Spleen (tissue), 11 donors: ENCODE measurements around the gene C19orf53. TPM values are rescaled to one million over a fixed set of nuclear protein-coding genes. Genes with fewer than 3 reads are reported as not detected.
A peak's percentile ranks its signal among the peaks of the same experiment; 100 is the strongest.

ENCODE experiments used
- DNase-seq: peaks from one replicate; pipeline ENCODE4 v3.0.0-alpha.2; 2020
- H3K27ac ChIP-seq, 8 donors: fragments of 200-600 bp; sonication (generic) in 7 of 8; 1 replicate in 4 of 8; 2 replicates in 4 of 8; pipeline versions ENCODE4 v1.5.0 to v1.8.0; 2016 to 2021; ENCODE audit warnings: inconsistent platforms in 4 of 8, mild to moderate bottlenecking in 4 of 8, moderate library complexity in 1 of 8
- H3K27me3 ChIP-seq, 7 donors: fragments of 200-600 bp; sonication (generic) in 6 of 7; replicated peaks in 1 of 7; 1 replicate in 4 of 7; 2 replicates in 3 of 7; pipeline versions ENCODE4 v1.5.0 to v1.8.0; 2016 to 2021; ENCODE audit warnings: inconsistent platforms in 3 of 7, mild to moderate bottlenecking in 1 of 7
- H3K36me3 ChIP-seq, 6 donors: fragments of 200-600 bp; sonication (generic) in 5 of 6; 1 replicate in 4 of 6; 2 replicates in 2 of 6; pipeline versions ENCODE4 v1.5.0 to v1.8.0; 2016 to 2021; ENCODE audit warnings: inconsistent platforms in 2 of 6
- H3K4me1 ChIP-seq, 6 donors: fragments of 200-600 bp; sonication (generic) in 5 of 6; 1 replicate in 3 of 6; 2 replicates in 3 of 6; pipeline versions ENCODE4 v1.5.0 to v1.8.0; 2016 to 2021; ENCODE audit warnings: inconsistent platforms in 3 of 6
- H3K4me3 ChIP-seq, 8 donors: fragments of 200-600 bp; sonication (generic) in 7 of 8; 1 replicate in 4 of 8; 2 replicates in 4 of 8; pipeline versions ENCODE4 v1.5.0 to v1.8.0; 2016 to 2021; ENCODE audit warnings: inconsistent platforms in 4 of 8, mild to moderate bottlenecking in 4 of 8, moderate library complexity in 2 of 8
- H3K9me3 ChIP-seq, 8 donors: fragments of 200-600 bp; sonication (generic) in 7 of 8; 1 replicate in 4 of 8; 2 replicates in 4 of 8; pipeline versions ENCODE4 v1.5.0 to v1.8.0; 2016 to 2021; ENCODE audit warnings: inconsistent platforms in 4 of 8
- POLR2A ChIP-seq, 3 donors: fragments of 450-650 bp; IDR thresholded peaks; one replicate each; pipeline ENCODE4 v1.5.1; 2017; ENCODE audit warnings: antibody characterized with exemption in 3 of 3, mild to moderate bottlenecking in 1 of 3
- POLR2AphosphoS5 ChIP-seq, 3 donors: sonication (generic); formaldehyde crosslinking; IDR thresholded peaks; one replicate each; pipeline ENCODE4 v1.5.1; 2017; ENCODE audit warnings: antibody characterized with exemption in 3 of 3
- WGBS, 5 donors: extraction: QIAGEN DNeasy Blood & Tissue Kit in 3 of 5; methylation state at CpG; one replicate each; pipeline versions ENCODE4 v1.1.5 to v1.1.7; 2013 to 2018; 5-methylcytosine and 5-hydroxymethylcytosine counted together
- intact Hi-C: fragments of 100-400 bp; cut with DNase I; formaldehyde crosslinking; loops from one replicate; pipeline ENCODE4 v1.15.0; 2023; ENCODE audit warnings: low total_unique reads
- polyA plus RNA-seq, 3 donors: library from polyadenylated mRNA; stranded (reverse); fragments of 200-250 nt; gene quantifications; one replicate each; pipeline ENCODE4 v1.2.1, GENCODE V29; 2013
- total RNA-seq, 7 donors: library from RNA; depleted of rRNA in 3 of 7; stranded (reverse); fragments of >200 nt in 3 of 7; fragmentation: NEBNext Ultra II Directional in 4 of 7; extraction: Animal tissue kit (Norgen Biotek cat#: 25700) in 4 of 7; gene quantifications; one replicate each; pipeline versions ENCODE4 v1.1.0 to v1.2.1, GENCODE V29; 2016 to 2021
- TF ChIP-seq, protein P1 (sequence below), 11 experiments: fragments of 200-600 bp in 7 of 11; fragments of 450-650 bp in 4 of 11; sonication (generic) in 4 of 11; IDR thresholded peaks in 8 of 11; conservative IDR thresholded peaks in 3 of 11; 1 replicate in 7 of 11; 2 replicates in 4 of 11; pipeline versions ENCODE4 v1.4.0 to v1.8.0; 2016 to 2021; ENCODE audit warnings: antibody characterized with exemption in 11 of 11, inconsistent platforms in 4 of 11, mild to moderate bottlenecking in 1 of 11
- donor health status: healthy with polysubstance abuse.
- donor health status: DM: no; HTN: no; CAD: no; lungs with moderate emphysema.
- donor health status: DM: no; HTN: no; CAD: no.
- donor health status: Bipolar disorder and iron deficiency.
- donor health status: healthy.
- donor health status: DM: no; HTN: no; CAD: no.
- donor health status: DM: yes; HTN: yes; CAD: no.

Gene C19orf53
- total and polyA plus RNA-seq, 10 donors, result 39.6 to 190 (median 107) TPM

GRCh38 chr19:13804830-13805683, 30.8 kb downstream of the C19orf53 start:
- DNase-seq, result peak; percentile 79
- peaks cover 0 to 84% (median 20%) of the 10 kb centered on the region in 6 donors for H3K36me3 ChIP-seq

DNA sequence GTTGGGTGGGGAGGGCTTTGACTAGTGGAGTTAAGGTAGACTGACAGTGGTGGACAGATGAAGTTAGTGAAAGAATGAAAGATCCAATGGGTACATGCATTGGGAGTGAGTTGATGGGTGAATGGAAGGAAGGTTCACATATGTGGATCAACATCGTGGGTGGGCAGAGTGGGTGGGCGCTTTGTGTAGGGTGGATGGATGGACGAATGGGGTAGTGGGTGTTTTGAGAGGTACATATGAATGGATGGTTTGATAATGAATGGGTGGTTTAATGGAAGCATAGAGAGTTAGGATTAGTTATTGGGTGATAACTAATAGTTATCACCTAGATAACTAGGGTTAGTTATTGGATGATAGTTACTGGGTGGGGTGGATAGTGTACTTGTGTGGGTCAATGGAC, 32.5 kb downstream of the C19orf53 start:
- no peak overlapping the region for H3K27ac ChIP-seq
- peaks cover 0 to 87% (median 24%) of the 10 kb centered on the region in 6 donors for H3K36me3 ChIP-seq
- TF ChIP-seq POLR2A (IDR thresholded peaks at IDR 0.05) (no peak), POLR2AphosphoS5 (IDR thresholded peaks at IDR 0.05) (no peak)
- TF ChIP-seq, protein P1, sequence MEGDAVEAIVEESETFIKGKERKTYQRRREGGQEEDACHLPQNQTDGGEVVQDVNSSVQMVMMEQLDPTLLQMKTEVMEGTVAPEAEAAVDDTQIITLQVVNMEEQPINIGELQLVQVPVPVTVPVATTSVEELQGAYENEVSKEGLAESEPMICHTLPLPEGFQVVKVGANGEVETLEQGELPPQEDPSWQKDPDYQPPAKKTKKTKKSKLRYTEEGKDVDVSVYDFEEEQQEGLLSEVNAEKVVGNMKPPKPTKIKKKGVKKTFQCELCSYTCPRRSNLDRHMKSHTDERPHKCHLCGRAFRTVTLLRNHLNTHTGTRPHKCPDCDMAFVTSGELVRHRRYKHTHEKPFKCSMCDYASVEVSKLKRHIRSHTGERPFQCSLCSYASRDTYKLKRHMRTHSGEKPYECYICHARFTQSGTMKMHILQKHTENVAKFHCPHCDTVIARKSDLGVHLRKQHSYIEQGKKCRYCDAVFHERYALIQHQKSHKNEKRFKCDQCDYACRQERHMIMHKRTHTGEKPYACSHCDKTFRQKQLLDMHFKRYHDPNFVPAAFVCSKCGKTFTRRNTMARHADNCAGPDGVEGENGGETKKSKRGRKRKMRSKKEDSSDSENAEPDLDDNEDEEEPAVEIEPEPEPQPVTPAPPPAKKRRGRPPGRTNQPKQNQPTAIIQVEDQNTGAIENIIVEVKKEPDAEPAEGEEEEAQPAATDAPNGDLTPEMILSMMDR (IDR thresholded peaks at IDR 0.05 in 8 of 11, conservative IDR thresholded peaks at IDR 0.05 in 3 of 11), result no peak
- H3K27me3 ChIP-seq, result no peaks in the 10 kb centered on the region
- no peak overlapping the region for H3K4me3 ChIP-seq
- H3K9me3 ChIP-seq, result no peaks in the 10 kb centered on the region
- intact Hi-C loops, result no loop called here
- no peaks in the 10 kb centered on the region for H3K4me1 ChIP-seq
- no peak for DNase-seq
- 94 to 99% (median 95%) methylated on average over 3 of the region's 3 CpGs for WGBS, 5 donors

More at GRCh38 chr19:13804830-13805683, 30.8 kb downstream of the C19orf53 start:
- intact Hi-C loops, result no loop called here
- WGBS, 5 donors, result 78 to 88% (median 86%) methylated on average over 31 to 35 of the region's 35 CpGs
- Histone ChIP-seq H3K27ac (no peak overlapping the region), H3K4me3 (no peak overlapping the region), H3K4me1 (no peaks in the 10 kb centered on the region), H3K27me3 (no peaks in the 10 kb centered on the region), H3K9me3 (no peaks in the 10 kb centered on the region)
- TF ChIP-seq, protein P1 (IDR thresholded peaks at IDR 0.05 in 8 of 11, conservative IDR thresholded peaks at IDR 0.05 in 3 of 11), result peak in 6 of 11 experiments; percentile 15 to 44 (median 30)
- TF ChIP-seq POLR2A (IDR thresholded peaks at IDR 0.05), result no peak
- peak in 2 of 3 donors; percentile 52 to 62 for TF ChIP-seq POLR2AphosphoS5 (IDR thresholded peaks at IDR 0.05)

- no peak overlapping the region for H3K4me3 ChIP-seq
- no peaks in the 10 kb centered on the region for H3K4me1 ChIP-seq
- H3K27me3 ChIP-seq, result no peaks in the 10 kb centered on the region
- no peak for DNase-seq
- TF ChIP-seq POLR2A (IDR thresholded peaks at IDR 0.05), result no peak
- no peak for TF ChIP-seq POLR2AphosphoS5 (IDR thresholded peaks at IDR 0.05)
- TF ChIP-seq, protein P1 (IDR thresholded peaks at IDR 0.05 in 8 of 11, conservative IDR thresholded peaks at IDR 0.05 in 3 of 11), result no peak
- H3K27ac ChIP-seq, result no peak overlapping the region
- peaks cover 0 to 92% (median 26%) of the 10 kb centered on the region in 6 donors for H3K36me3 ChIP-seq
- WGBS, 5 donors, result 86 to 100% (median 96%) methylated on average over 3 of the region's 3 CpGs
- intact Hi-C loops, result no loop called here
- H3K9me3 ChIP-seq, result no peaks in the 10 kb centered on the region
Measured at GRCh38 chr19:13807421-13808021, 33.3 kb downstream of the C19orf53 start.

GRCh38 chr19:13808856-13809255, 34.6 kb downstream of the C19orf53 start:
- DNase-seq, result no peak
- H3K36me3 ChIP-seq, result peaks cover 0 to 95% (median 29%) of the 10 kb centered on the region in 6 donors
- TF ChIP-seq POLR2A (IDR thresholded peaks at IDR 0.05) (no peak), POLR2AphosphoS5 (IDR thresholded peaks at IDR 0.05) (peak in 2 of 3 donors; percentile 19 to 45)
- H3K4me1 ChIP-seq, result peaks cover 0 to 1% (median 0%) of the 10 kb centered on the region in 6 donors
- H3K27ac ChIP-seq, result no peak overlapping the region
- H3K4me3 ChIP-seq, result no peak overlapping the region
- WGBS, 5 donors, result 95 to 100% (median 98%) methylated on average over 7 to 34 of the region's 34 CpGs
- intact Hi-C loops, result no loop called here
- H3K27me3 ChIP-seq, result no peaks in the 10 kb centered on the region
- H3K9me3 ChIP-seq, result no peaks in the 10 kb centered on the region
